ENCODE data around the gene FAM241B.

GRCh38 chr10:69680610-69681009 is 50.6 kb downstream of the FAM241B start:
- TF ChIP-seq CTCF (optimal IDR thresholded peaks at IDR 0.05 in 1 of 3, IDR thresholded peaks at IDR 0.05 in 1 of 3, conservative IDR thresholded peaks at IDR 0.05 in 1 of 3; ENCODE audit: extremely low read depth in 1 of 3, insufficient read depth in 2 of 3, low read length in 3 of 3): no peak
- no peak for TF ChIP-seq EZH2 (IDR thresholded peaks at IDR 0.05; ENCODE audit: low read length)
